Ishikawa (cell line): ENCODE results near the gene ZNF530.

Source experiments
- CEBPB ChIP-seq: IDR thresholded peaks from 2 replicates; pipeline ENCODE4 v1.6.1; 2012
- CREB1 ChIP-seq: IDR thresholded peaks from 2 replicates; pipeline ENCODE4 v1.6.1; 2012; ENCODE audit warnings: low read depth
- EGR1 ChIP-seq: IDR thresholded peaks from 2 replicates; pipeline ENCODE4 v1.6.1; 2012
- EP300 ChIP-seq: IDR thresholded peaks from 2 replicates; pipeline ENCODE4 v1.6.1; 2012; ENCODE audit warnings: borderline replicate concordance
- FOXM1 ChIP-seq: IDR thresholded peaks from 2 replicates; pipeline ENCODE4 v1.6.1; 2012; ENCODE audit warnings: low read depth, borderline replicate concordance
- MAX ChIP-seq: IDR thresholded peaks from 2 replicates; pipeline ENCODE4 v1.6.1; 2012
- NFIC ChIP-seq: IDR thresholded peaks from 2 replicates; pipeline ENCODE4 v1.6.1; 2012
- RAD21 ChIP-seq: IDR thresholded peaks from 2 replicates; pipeline ENCODE4 v1.6.1; 2012; ENCODE audit warnings: low read depth
- TAF1 ChIP-seq: IDR thresholded peaks from 2 replicates; pipeline ENCODE4 v1.6.1; 2012; ENCODE audit warnings: low read depth, mild to moderate bottlenecking
- TCF12 ChIP-seq: IDR thresholded peaks from 2 replicates; pipeline ENCODE4 v1.6.1; 2012; ENCODE audit warnings: low read depth
- TEAD4 ChIP-seq: IDR thresholded peaks from 2 replicates; pipeline ENCODE4 v1.6.1; 2012
- USF1 ChIP-seq: IDR thresholded peaks from 2 replicates; pipeline ENCODE4 v1.6.1; 2012
- YY1 ChIP-seq: IDR thresholded peaks from 2 replicates; pipeline ENCODE4 v1.6.1; 2012; ENCODE audit warnings: low read depth
- ZBTB7A ChIP-seq: IDR thresholded peaks from 2 replicates; pipeline ENCODE4 v1.6.1; 2012; ENCODE audit warnings: low read depth
- TF ChIP-seq, protein P1 (sequence below): IDR thresholded peaks from 2 replicates; pipeline ENCODE4 v1.6.1; 2012; ENCODE audit warnings: low read depth, mild to moderate bottlenecking

The ZNF530 gene

GRCh38 chr19:57576661-57577060 lies 23.0 kb upstream of the ZNF530 start:
- no peak for TF ChIP-seq MAX
- no peak for TF ChIP-seq TAF1
- TF ChIP-seq ZBTB7A: no peak
- TF ChIP-seq EP300: no peak
- TF ChIP-seq TEAD4: no peak
- TF ChIP-seq YY1: no peak
- no peak for TF ChIP-seq CREB1
- no peak for TF ChIP-seq EGR1
- TF ChIP-seq TCF12: no peak
- TF ChIP-seq FOXM1: no peak
- TF ChIP-seq NFIC: no peak
- TF ChIP-seq, protein P1, sequence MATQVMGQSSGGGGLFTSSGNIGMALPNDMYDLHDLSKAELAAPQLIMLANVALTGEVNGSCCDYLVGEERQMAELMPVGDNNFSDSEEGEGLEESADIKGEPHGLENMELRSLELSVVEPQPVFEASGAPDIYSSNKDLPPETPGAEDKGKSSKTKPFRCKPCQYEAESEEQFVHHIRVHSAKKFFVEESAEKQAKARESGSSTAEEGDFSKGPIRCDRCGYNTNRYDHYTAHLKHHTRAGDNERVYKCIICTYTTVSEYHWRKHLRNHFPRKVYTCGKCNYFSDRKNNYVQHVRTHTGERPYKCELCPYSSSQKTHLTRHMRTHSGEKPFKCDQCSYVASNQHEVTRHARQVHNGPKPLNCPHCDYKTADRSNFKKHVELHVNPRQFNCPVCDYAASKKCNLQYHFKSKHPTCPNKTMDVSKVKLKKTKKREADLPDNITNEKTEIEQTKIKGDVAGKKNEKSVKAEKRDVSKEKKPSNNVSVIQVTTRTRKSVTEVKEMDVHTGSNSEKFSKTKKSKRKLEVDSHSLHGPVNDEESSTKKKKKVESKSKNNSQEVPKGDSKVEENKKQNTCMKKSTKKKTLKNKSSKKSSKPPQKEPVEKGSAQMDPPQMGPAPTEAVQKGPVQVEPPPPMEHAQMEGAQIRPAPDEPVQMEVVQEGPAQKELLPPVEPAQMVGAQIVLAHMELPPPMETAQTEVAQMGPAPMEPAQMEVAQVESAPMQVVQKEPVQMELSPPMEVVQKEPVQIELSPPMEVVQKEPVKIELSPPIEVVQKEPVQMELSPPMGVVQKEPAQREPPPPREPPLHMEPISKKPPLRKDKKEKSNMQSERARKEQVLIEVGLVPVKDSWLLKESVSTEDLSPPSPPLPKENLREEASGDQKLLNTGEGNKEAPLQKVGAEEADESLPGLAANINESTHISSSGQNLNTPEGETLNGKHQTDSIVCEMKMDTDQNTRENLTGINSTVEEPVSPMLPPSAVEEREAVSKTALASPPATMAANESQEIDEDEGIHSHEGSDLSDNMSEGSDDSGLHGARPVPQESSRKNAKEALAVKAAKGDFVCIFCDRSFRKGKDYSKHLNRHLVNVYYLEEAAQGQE: no peak
- no peak for TF ChIP-seq CEBPB
- TF ChIP-seq USF1: no peak

- TF ChIP-seq ZBTB7A (no peak), TAF1 (peak; percentile 48; the same call in 1 of the 2 replicates), RAD21 (peak; percentile 34; the same call in 1 of the 2 replicates), EP300 (peak; percentile 7; the same call in 1 of the 2 replicates), YY1 (peak; percentile 43; the same call in 1 of the 2 replicates), MAX (peak; percentile 71; the same call in 1 of the 2 replicates), TCF12 (peak; percentile 30; the same call in 1 of the 2 replicates), CREB1 (no peak)
Observed at GRCh38 chr19:57578487-57579205, 21.0 kb upstream of the ZNF530 start, which contains the start of gene ZNF416. ZNF416 (minus strand) TSS chr19:57578911; CDS start chr19:57578704, 207 bp downstream.

DNA sequence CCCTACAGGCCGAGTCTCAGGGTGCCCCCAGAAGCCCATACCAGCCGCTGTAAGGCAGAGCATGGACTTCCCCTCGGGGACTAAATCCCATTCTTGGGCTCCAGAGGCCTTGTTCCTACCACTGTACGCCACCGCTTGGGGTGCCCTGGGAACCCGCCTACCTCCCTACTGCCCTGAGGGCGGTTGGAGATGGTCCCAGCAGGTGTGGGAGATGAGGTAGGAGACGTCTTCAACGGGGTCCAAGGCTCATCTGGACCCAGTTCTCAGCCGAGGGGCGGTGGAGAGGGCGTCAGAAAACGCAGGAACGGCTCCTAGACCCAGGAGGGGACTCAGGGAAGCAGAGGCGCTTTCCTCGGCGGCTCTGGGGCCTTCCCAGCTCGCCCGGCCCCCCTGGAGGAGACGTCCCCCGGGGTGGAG lies 16.6 kb upstream of the ZNF530 start:
- TF ChIP-seq CREB1 (no peak), TCF12 (no peak), USF1 (no peak), EP300 (no peak), NFIC (no peak), YY1 (no peak), FOXM1 (no peak), RAD21 (no peak), ZBTB7A (no peak), MAX (no peak), TAF1 (no peak), EGR1 (no peak), CEBPB (no peak), TEAD4 (no peak)
- TF ChIP-seq, protein P1: no peak

- TF ChIP-seq CREB1: no peak
- no peak for TF ChIP-seq RAD21
- TF ChIP-seq ZBTB7A: no peak
- TF ChIP-seq MAX: no peak
- no peak for TF ChIP-seq TCF12
- no peak for TF ChIP-seq CEBPB
- no peak for TF ChIP-seq EP300
- TF ChIP-seq YY1: no peak
- TF ChIP-seq EGR1: no peak
- TF ChIP-seq FOXM1: no peak
- TF ChIP-seq TEAD4: no peak
- no peak for TF ChIP-seq NFIC
- TF ChIP-seq USF1: no peak
Observed at GRCh38 chr19:57583521-57584416, 15.9 kb upstream of the ZNF530 start, which contains the start of gene ZIK1. ZIK1 (plus strand) TSS chr19:57584145; CDS start chr19:57584357, 212 bp downstream.
